Measurements from ENCODE around the gene DOCK6.

Gene DOCK6

DNA sequence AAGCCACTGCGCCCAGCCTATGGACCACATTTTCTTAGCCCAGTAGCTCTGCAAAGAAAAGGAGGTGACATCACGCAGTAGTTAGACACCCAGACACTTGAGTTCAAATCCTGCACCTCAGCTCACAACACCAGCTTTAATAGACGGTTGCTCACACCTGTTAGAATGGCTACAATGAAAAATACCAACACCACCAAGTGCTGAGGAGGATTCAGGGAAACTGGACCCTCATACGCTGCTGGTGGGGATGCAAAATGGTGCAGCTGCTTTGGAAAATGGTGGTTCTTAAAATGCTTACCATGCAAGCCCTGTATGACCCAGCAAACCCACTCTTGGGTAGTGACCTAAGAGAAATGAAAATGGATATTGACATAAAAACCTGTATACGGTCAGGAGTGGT, 11.7 kb upstream of the DOCK6 start:
- no peak for DNase-seq (ENCODE audit: low spot score)

- no peak for DNase-seq (ENCODE audit: low spot score)
Observed at GRCh38 chr19:11273296-11273695, 11.0 kb upstream of the DOCK6 start.

DNA sequence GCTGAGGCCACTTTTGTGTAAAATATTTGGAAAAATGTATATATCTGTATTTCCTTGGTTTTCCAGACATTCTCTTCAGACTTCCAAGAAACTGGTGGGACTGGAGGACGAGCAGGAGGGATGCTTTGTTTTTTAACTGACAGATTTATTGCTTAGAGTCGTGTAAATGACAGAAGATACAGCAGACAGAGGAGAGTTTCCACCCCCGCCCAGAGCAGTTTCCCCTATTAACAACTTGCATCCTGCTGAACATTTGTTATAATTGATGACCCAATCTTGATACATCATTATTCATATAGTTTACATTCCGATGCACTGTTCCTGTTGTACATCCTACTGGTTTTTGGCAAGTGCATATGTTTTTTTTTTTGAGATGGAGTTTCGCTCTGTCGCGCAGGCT, 7.1 kb upstream of the DOCK6 start:
- DNase-seq (ENCODE audit: low spot score): no peak

- no peak for DNase-seq (ENCODE audit: low spot score)
Observed at GRCh38 chr19:11268783-11269267, 6.5 kb upstream of the DOCK6 start.

- DNase-seq (ENCODE audit: low spot score): no peak
Observed at GRCh38 chr19:11267316-11268085, 5.2 kb upstream of the DOCK6 start.

DNA sequence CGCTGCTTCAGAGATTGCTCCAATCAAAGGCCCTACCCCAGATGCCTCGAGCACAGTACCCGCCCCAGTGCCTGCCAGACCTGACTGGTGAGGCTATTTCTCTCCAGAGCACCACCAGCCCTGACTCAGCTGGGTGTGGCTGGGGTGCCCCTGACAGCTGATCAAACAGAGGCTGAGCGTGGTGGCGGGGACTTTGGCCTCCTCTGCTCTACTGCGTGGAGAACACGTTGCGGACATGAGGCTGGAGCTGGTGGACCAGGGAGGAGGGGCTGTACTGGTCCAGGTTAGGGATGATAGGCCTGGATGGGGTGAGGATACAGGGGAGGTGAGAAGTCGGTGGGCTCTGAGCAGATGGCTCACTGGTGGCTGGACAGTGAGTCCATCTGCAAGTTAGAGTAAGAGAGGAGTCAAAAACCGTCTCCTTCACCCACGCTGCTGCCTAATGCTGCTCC, 3.5 kb upstream of the DOCK6 start:
- peak; percentile 95 for DNase-seq (ENCODE audit: low spot score)

DNA sequence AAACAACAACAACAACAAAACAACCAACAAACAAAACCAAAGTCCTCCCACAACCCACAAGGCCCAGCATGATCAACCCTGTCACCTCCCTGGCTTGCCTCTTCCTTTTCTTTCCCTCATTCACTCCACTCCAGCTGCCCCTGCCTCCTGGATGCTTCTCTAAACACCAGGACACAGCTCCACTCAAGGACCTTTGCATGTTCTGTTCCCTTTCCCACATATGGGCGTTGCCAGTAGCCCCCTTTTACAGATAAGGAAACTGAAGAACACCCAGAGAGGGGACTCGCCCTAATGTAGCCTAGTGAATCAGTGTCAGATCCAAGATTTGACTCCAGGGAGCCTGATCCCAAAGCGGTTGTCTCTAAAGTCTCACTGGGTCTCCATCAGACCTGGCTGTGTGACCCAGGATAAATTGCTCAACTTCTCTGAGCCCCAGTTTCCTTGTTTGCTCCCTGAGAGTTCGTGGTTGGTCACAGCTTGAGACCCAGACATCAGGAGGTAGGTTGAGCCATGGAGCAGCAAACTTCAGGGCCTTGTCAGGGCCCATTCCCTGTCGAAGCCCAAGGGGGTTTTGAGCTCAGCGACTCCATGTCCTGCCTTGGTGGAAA, 3.0 kb upstream of the DOCK6 start:
- no peak for DNase-seq (ENCODE audit: low spot score)

DNA sequence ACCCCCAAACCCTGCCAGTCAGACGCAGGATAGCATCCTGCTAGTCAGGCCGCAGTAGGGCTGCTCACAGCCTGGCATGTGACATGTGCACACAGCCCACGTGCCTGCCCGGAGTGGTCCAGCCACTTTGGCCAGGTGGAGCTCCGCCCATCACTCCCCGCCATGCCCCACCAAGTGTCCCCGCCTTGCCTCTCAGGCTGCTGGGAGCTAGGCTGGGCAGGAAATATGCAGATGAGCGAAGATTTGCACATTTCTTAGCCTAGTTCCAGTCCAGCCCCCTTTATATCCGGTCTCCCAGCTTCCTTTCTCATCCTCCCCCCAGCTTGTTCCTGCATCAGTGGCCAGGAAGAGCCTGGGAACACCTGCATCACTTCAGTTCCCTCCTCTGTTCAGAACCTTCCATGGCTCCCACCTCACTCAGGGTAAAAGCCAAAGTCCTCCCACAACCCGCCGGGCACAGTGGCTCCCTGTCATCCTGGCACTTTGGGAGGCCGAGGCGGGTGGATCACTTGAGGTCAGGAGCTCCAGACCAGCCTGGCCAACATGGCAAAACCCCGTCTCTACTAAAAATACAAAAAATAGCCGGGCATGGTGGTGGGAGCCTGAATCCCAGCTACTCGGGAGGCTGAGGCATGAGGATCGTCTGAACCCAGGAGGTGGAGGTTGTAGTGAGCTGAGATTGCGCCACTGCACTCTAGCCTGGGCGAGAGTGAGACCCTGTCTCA, 2.3 kb upstream of the DOCK6 start:
- DNase-seq (ENCODE audit: low spot score): peak; percentile 62

DNA sequence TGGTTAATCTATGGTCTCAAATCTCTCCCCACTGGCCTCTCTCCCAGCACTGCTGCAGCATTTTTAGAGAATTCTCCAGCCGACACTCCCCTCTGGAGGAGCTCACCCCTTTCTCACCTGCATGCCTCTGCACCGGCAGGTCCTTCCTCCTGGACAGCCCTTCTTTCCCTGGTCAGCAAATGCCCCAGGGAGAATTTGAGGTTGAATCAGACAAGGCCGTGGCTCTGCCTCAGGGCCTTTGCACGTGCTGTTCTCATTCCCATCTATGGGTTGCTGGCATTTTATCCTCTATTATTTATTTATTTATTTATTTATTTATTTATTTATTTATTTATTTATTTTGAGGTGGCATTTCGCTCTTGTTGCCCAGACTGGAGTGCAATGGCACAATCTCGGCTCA, 1.4 kb upstream of the DOCK6 start:
- no peak for DNase-seq (ENCODE audit: low spot score)

DNA sequence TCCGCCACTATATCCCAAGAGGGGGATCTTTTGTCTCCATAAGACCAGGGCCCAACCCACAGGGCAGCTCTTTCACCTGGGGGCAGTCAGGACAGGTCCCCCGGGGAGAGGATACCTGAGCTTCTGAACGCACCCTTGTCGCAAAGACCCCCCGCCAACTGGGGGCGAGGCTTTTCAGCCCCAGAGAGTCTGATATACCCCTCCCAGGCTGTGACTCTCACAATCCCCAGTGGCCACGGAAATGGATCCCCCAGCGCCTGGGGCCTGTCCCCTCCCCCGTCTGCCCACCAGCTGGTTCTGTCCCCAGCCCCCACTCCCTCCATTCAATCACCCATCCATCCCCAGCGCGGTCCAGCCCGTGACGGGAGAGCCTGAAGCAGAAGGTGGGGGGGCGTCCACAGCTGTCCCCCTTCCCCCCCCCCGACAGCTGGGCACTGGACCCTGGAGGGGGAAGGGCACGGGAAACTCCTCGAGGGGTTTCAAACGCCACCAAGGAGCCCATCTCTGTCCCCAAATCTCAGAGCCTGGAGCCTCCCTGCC, 823 bp downstream of the DOCK6 start:
- DNase-seq (ENCODE audit: low spot score): no peak

DNA sequence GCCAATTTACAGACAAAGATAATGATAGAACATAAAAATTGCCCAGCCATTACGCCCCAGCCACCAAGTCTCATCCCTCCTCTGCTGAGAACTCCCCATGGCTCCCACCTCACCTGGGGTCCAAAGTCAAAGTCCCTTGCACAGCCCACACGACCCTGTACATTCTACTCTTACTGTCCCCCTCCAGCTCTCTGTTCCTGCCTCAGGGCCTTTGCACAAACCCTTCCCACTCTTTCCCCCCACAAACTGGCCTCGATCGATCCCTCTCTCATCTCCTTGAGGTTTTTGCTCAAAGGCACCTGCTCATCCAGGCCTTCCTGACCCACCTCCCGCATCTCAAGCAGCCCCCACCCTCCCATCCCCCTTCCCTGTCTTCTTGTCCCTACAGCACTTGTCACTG, 1.3 kb downstream of the DOCK6 start:
- DNase-seq (ENCODE audit: low spot score): no peak

DNA sequence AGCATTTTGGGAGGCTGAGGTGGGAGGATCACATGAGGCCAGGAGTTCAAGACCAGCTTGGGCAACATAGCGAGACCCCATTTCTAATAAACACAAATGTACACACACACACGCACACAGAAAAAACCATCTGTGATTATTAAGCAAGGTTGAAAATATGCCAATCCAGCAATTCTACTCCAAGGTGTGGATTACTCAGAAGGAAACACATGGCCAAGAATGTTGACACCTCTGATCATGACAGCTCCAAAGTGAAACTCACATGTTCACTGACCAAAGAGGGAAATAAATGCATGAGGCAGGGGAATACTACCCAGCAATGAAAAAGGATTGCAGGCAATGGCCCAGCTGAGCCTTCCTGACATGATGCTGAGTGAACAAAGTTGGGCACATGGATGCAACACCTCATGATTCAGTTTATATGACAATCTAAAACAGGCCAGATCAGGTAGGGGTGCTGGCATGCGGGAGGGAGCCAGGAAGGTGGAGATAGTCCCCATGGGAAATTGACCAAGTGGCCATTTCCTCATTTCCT, 4.4 kb downstream of the DOCK6 start:
- DNase-seq (ENCODE audit: low spot score): no peak

- DNase-seq (ENCODE audit: low spot score): no peak
Observed at GRCh38 chr19:11256189-11256588, 6.1 kb downstream of the DOCK6 start.

DNA sequence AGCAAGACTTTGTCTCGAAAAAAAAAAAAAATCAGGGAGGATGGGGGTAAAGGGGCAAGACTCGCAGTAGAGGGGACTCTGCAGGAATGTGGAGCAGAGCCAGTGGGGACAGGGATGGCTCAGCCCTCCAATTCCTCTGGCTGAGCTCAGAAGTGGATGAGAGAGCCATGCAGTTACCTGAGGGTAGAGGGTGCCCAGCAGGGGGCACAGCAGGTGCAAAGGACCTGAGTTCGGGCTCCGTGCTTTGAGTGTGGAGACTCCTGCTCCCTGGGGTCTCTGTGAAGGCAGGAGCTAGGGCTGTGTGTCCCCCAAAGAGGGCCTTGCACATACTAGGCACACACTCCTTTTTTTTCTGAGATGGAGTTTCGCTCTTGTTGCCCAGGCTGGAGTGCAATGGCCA, 7.7 kb downstream of the DOCK6 start:
- no peak for DNase-seq (ENCODE audit: low spot score)

- no peak for DNase-seq (ENCODE audit: low spot score)
Observed at GRCh38 chr19:11252665-11253355, 9.5 kb downstream of the DOCK6 start.

DNA sequence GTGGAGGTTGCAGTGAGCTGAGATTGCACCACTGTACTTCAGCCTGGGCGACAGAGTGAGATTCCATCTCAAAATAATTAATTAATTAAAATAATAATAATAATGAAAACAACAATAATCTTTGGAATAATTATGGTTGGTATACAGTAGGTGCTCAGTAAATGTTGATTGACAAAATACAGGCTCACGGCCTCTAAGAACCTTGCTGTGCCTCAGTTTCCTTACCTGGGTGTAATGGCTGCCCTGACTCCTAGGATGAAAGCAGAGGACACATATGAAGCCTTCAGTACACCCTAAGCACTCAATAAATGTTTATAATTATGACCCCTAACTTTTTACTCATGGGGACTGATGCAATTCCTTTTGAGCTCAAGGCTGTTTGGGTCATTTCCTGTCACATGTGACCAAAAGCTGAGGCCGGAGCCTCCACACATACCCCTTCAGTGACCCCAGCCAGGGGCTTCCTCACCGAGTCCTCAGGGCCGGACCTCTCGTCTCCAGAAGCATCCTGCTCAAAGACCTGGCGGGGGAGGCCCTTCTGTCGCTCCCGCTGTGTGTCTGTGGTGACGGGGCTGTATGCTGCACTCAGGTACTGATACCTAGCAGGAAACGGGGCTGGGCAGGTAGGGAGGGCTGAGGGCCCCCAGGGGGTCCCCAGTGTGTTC, 10.5 kb downstream of the DOCK6 start:
- no peak for DNase-seq (ENCODE audit: low spot score)

DNA sequence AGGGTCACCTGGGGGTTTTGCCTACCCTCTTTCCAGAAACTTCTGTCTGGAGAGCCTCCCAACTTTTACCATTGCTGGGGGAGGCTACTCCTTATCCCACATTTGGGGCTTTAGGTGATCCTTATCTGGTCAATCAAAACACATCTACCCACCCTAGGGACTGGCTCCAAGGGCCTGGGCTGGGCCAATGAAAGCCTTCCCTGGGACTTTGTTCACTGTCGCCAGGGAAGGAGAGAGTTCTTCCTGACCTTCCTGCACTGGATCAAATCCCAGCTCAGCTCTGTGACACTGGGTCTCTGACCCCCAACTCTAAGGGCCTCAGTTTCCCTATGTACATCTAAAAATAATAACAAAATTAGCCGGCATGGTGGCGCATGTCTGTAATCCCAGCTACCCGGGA, 11.1 kb downstream of the DOCK6 start:
- no peak for DNase-seq (ENCODE audit: low spot score)

DNA sequence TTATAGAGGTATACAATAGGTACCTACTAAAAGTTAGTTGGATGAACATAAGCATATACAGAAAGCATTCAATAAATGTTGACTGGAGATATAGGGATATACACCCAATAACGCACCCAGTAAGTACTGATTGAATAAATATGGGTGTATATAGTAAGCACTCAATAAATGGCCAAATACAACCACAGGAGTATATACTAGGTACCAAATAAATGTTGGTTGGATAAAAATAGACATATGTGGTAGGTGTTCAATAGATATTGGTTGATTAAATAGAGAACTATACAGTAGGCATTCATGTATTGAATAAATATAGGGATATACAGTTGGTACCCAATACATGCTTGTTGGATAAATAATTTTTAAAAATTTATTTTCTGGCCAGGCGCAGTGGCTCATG, 13.5 kb downstream of the DOCK6 start:
- DNase-seq (ENCODE audit: low spot score): no peak

- DNase-seq (ENCODE audit: low spot score): no peak
Observed at GRCh38 chr19:11247934-11248333, 14.4 kb downstream of the DOCK6 start.

DNA sequence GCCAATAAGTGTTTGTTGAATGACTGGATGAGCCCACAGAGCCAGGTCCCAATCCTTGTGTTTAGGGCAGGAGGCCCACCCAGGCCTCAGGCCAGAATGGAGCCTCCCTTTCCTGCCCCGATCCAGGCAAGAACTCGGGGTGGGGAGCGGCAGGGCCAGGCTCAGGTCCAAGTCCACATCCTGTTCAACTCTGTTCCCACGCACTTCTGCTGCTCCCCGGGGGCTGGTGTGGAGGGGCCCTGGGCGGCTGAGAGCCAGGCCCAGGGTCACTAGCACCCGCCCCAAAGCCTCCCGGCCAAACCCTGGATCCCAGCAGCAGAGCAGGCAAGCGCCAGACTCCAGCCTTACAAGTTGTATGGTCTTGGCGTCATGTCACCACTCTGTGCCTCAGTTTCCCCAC, 14.9 kb downstream of the DOCK6 start:
- DNase-seq (ENCODE audit: low spot score): no peak

DNA sequence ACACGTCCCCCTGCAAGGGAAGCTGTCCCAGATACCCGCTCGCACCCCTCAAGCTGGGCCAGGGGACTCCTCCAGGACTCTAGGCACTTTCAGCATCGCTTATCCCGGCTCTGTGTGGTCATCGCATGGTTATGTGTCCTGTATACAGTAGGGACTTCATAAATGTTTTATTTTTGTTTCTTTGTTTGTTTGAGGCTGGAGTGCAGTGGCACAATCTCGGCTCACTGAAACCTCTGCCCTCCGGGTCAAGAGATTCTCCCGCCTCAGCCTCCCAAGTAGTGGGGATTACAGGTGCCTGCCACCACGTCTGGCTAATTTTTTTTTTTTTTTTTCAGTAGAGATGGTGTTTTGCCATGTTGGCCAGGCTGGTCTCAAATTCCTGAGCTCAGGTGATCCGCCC, 15.4 kb downstream of the DOCK6 start:
- DNase-seq (ENCODE audit: low spot score): no peak
